Skeletal muscle tissue (tissue), 4 donors: ENCODE results near the gene C11orf68. TPM values are rescaled to one million over a fixed set of nuclear protein-coding genes. Genes with fewer than 3 reads are reported as not detected.

Experiments used
- H3K27ac ChIP-seq: one replicate; pipeline ENCODE4 v1.7.0; 2013; ENCODE audit warnings: mild to moderate bottlenecking, low read depth, low read length, inconsistent platforms
- H3K27me3 ChIP-seq, 3 donors: one replicate each; pipeline ENCODE4 v1.7.0; 2013; ENCODE audit warnings: low read length in 3 of 3; ENCODE audit not compliant: control insufficient read depth in 3 of 3, insufficient read depth in 3 of 3
- H3K36me3 ChIP-seq, 3 donors: one replicate each; pipeline ENCODE4 v1.7.0; 2013; ENCODE audit warnings: low read length in 3 of 3; ENCODE audit not compliant: control insufficient read depth in 3 of 3, insufficient read depth in 3 of 3
- H3K4me1 ChIP-seq, 3 donors: one replicate each; pipeline ENCODE4 v1.7.0; 2013; ENCODE audit warnings: low read length in 3 of 3, mild to moderate bottlenecking in 3 of 3; ENCODE audit not compliant: control insufficient read depth in 3 of 3, insufficient read depth in 3 of 3
- H3K4me3 ChIP-seq, 3 donors: one replicate each; pipeline ENCODE4 v1.7.0; 2013; ENCODE audit warnings: low read length in 3 of 3
- H3K9ac ChIP-seq, 3 donors: one replicate each; pipeline ENCODE4 v1.7.0; 2013; ENCODE audit warnings: low read length in 3 of 3, mild to moderate bottlenecking in 3 of 3, moderate library complexity in 2 of 3, low read depth in 1 of 3
- H3K9me3 ChIP-seq, 3 donors: one replicate each; pipeline ENCODE4 v1.7.0; 2013; ENCODE audit warnings: low read length in 3 of 3; ENCODE audit not compliant: control insufficient read depth in 3 of 3
- total RNA-seq: library from RNA; depleted of rRNA; stranded (reverse); fragments of >200 nt; gene quantifications from one replicate; pipeline ENCODE4 v1.2.3, GENCODE V29; 2014
- donor health status: Osteomylitis.

C11orf68 gene
- total RNA-seq: 12.5 TPM

DNA sequence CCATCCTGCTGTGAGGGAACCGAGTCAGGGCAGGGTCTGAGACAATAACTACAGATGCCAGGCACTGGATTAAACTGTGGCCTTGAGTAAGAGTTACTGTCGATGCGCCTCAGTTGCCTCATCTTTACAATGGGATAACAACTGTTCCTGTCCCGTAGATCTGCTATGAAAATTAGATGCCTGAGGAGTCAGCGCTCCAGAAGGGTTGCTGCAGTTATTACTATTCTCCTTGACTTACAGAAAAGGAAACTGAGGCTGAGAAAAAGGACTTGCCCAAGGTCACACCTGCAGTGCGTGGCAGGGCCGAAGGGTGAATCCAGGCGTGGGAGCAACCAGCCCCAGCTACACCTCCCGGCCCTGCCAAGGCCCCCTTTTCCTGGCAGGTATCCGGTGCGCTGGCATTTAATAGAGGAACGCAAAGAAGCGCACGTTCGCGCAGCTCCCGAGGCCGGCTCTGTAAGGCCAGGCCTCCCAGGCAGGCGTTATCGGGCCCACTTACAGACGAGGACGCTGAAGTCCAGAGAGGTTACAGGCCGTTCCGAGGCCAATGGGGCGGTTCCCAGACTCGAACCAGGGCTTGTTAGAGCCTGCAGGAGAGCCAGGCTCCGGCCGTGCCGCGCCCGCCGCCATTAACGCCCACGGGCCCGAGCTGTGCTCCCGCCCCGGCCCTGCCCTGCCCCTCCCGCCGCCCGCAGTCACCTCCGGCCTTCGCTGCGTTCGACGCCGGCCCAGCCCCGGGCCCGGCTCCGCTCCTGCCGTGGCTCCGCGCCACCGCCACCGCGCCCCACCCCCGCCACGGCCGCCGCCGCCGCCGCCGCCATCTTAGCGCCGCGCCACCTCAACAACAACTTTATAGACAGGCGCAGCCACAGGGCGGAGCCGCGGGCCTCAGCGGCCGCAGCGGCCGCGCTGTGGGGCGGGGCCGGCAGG, at the start of gene C11orf68:
C11orf68 (minus strand) TSS at position 852 of the 930 bp plus-strand sequence; CDS start at position 821, 31 bp downstream.
- H3K27me3 ChIP-seq: no peaks in the 10 kb centered on the region
- H3K4me1 ChIP-seq: peaks cover 50 to 55% (median 52%) of the 10 kb centered on the region in 3 donors
- H3K9me3 ChIP-seq: no peaks in the 10 kb centered on the region
- H3K4me3 ChIP-seq: peak within 1 kb of the TSS; percentile 82 to 96 (median 90)
- H3K27ac ChIP-seq: peak within 1 kb of the TSS; percentile 97
- peaks cover 9 to 26% (median 26%) of the 10 kb centered on the region in 3 donors for H3K36me3 ChIP-seq
- H3K9ac ChIP-seq: peak within 1 kb of the TSS; percentile 96 to 99 (median 98)

DNA sequence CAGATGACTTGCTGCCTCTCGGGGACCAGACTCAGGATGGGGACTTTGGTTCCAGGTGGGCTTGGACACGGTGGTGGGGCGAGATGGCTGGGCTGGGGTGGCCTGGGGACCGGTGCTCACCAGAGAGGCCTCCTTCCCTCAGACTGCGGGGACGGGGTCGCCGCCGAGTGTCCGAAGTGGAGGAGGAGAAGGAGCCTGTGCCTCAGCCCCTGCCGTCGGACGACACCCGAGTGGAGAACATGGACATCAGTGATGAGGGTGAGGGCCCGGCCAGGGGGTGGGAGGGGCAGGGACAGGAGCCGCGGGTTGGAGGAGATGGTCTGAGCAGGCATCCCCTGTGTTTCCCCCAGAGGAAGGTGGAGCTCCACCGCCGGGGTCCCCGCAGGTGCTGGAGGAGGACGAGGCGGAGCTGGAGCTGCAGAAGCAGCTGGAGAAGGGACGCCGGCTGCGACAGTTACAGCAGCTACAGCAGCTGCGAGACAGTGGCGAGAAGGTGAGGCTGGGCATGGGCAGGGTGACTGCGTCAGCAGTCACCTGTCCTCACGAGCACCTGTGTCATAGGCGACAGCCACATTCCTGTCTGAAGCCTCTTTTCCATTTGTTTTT, 48.6 kb upstream of the C11orf68 start:
- Histone ChIP-seq H3K9me3 (no peaks in the 10 kb centered on the region), H3K36me3 (peaks cover 56 to 64% (median 58%) of the 10 kb centered on the region in 3 donors), H3K9ac (no peak overlapping the region), H3K4me1 (peaks cover 27 to 42% (median 33%) of the 10 kb centered on the region in 3 donors), H3K27me3 (no peaks in the 10 kb centered on the region), H3K27ac (no peak overlapping the region), H3K4me3 (no peak overlapping the region)

DNA sequence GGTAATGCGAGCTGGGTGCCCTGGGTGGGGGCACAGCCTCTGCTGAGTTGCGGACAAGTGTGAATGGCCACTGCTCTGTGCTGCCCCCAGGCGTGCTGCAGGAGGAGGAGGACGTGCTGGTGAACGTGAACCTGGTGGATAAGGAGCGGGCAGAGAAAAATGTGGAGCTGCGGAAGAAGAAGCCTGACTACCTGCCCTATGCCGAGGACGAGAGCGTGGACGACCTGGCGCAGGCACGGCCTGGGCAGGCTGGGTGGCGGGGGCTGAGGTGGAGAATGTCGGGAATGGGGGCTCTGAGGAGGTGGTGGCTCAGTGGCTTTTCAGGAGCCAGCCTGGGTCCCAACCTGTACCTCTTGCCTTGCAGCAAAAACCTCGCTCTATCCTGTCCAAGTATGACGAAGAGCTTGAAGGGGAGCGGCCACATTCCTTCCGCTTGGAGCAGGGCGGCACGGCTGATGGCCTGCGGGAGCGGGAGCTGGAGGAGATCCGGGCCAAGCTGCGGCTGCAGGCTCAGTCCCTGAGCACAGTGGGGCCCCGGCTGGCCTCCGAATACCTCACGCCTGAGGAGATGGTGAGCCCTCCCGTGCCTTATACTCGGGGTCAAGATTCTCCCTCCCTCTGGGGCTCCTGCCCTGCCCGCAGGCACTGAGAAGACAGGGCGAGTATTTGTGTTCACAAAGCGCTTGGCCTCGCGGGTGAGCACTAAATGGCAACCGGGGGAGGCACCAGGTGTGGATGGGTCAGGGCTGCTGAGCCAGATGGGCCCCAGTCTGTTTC, 47.3 kb upstream of the C11orf68 start:
- Histone ChIP-seq H3K36me3 (peaks cover 56 to 62% (median 59%) of the 10 kb centered on the region in 3 donors), H3K4me3 (no peak overlapping the region), H3K9ac (no peak overlapping the region), H3K27ac (no peak overlapping the region), H3K27me3 (no peaks in the 10 kb centered on the region), H3K9me3 (no peaks in the 10 kb centered on the region), H3K4me1 (peaks cover 30 to 46% (median 37%) of the 10 kb centered on the region in 3 donors)

DNA sequence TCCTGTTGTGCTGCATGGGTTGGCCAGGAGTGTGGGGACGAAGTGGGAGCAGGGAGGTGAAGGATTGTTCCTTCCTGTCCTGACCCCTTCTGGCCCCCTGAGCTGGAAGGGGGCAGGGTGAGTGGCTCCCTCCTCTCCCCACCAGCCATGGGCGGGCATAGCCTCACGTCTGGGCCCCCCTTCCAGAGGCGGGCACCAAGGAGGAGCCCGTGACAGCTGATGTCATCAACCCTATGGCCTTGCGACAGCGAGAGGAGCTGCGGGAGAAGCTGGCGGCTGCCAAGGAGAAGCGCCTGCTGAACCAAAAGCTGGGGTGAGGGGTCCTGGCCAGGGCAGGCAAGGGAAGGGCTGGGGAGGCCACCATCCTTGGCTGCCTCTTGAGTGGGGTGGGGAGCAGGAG, 46.0 kb upstream of the C11orf68 start:
- H3K36me3 ChIP-seq: peaks cover 50 to 55% (median 55%) of the 10 kb centered on the region in 3 donors

DNA sequence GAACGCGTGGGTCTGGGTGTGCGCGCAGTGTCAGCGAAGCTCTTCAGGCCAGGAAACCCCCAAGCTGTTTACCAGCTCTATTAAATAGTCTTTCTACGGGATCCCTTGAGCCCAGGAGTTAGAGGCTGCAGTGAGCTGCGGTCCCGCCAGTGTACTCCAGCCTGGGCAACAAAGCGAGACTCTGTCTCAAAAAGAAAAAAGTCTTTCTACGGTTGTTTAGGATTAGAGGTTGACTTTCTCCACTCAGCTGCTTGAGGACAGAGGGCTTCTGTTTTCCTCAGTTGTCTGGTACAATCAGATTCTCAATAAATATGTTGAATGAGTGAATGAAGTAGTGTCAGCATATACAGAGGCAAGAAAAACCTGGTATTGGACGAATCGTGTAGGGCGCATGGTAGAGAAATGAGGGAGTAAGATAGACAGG, 43.3 kb upstream of the C11orf68 start:
- Histone ChIP-seq H3K36me3 (peaks cover 35 to 36% (median 35%) of the 10 kb centered on the region in 3 donors), H3K9me3 (no peaks in the 10 kb centered on the region), H3K4me1 (peaks cover 18 to 26% (median 22%) of the 10 kb centered on the region in 3 donors), H3K9ac (peak overlapping the region; percentile 48 to 98 (median 83)), H3K4me3 (peak overlapping the region; percentile 75 to 99 (median 89)), H3K27ac (no peak overlapping the region), H3K27me3 (peaks cover 0 to 5% (median 0%) of the 10 kb centered on the region in 3 donors)

More for the DNA sequence above, 46.0 kb upstream of the C11orf68 start:
- Histone ChIP-seq H3K9me3 (no peaks in the 10 kb centered on the region), H3K4me1 (peaks cover 30 to 44% (median 37%) of the 10 kb centered on the region in 3 donors), H3K27ac (no peak overlapping the region), H3K4me3 (no peak overlapping the region), H3K27me3 (no peaks in the 10 kb centered on the region), H3K9ac (no peak overlapping the region)

GRCh38 chr11:65961267-65962140, 42.6 kb upstream of the C11orf68 start, which contains the start of gene SART1:
Gene SART1 (plus strand): TSS chr11:65961734. CDS start chr11:65961781, 47 bp downstream.
- peaks cover 0 to 11% (median 0%) of the 10 kb centered on the region in 3 donors for H3K27me3 ChIP-seq
- peaks cover 28 to 30% (median 28%) of the 10 kb centered on the region in 3 donors for H3K36me3 ChIP-seq
- peak within 1 kb of the TSS; percentile 79 for H3K27ac ChIP-seq
- peaks cover 18 to 26% (median 22%) of the 10 kb centered on the region in 3 donors for H3K4me1 ChIP-seq
- H3K4me3 ChIP-seq: peak within 1 kb of the TSS; percentile 75 to 99 (median 89)
- H3K9me3 ChIP-seq: no peaks in the 10 kb centered on the region
- peak within 1 kb of the TSS; percentile 83 to 99 (median 98) for H3K9ac ChIP-seq

GRCh38 chr11:65960824-65961266, 42.0 kb upstream of the C11orf68 start:
- H3K27me3 ChIP-seq: peaks cover under 1 to 12% (median under 1%) of the 10 kb centered on the region in 3 donors
- peak overlapping the region; percentile 83 to 99 (median 98) for H3K9ac ChIP-seq
- H3K9me3 ChIP-seq: no peaks in the 10 kb centered on the region
- H3K4me3 ChIP-seq: peak overlapping the region; percentile 75 to 99 (median 89)
- H3K36me3 ChIP-seq: peaks cover 22 to 23% (median 22%) of the 10 kb centered on the region in 3 donors
- peak overlapping the region; percentile 79 for H3K27ac ChIP-seq
- peaks cover 18 to 26% (median 22%) of the 10 kb centered on the region in 3 donors for H3K4me1 ChIP-seq

GRCh38 chr11:65958774-65959420, 40.0 kb upstream of the C11orf68 start:
- Histone ChIP-seq H3K9ac (no peak overlapping the region), H3K9me3 (no peaks in the 10 kb centered on the region), H3K27ac (no peak overlapping the region), H3K4me1 (peaks cover 17 to 20% (median 18%) of the 10 kb centered on the region in 3 donors), H3K27me3 (peaks cover 4 to 16% (median 4%) of the 10 kb centered on the region in 3 donors), H3K36me3 (peaks cover 2 to 4% (median 2%) of the 10 kb centered on the region in 3 donors), H3K4me3 (no peak overlapping the region)
